DMS114 treated with DMSO at 0.1 percent for 48 hours (cell line): ENCODE data around the gene LRBA.

Experiments used
- DNase-seq: peaks from one replicate; lab custom pipeline; 2025; ENCODE audit not compliant: unreplicated experiment; lab: John Stamatoyannopoulos, UW

Gene LRBA

GRCh38 chr4:150382028-150382427, 633.1 kb downstream of the LRBA start:
- DNase-seq = no peak

DNA sequence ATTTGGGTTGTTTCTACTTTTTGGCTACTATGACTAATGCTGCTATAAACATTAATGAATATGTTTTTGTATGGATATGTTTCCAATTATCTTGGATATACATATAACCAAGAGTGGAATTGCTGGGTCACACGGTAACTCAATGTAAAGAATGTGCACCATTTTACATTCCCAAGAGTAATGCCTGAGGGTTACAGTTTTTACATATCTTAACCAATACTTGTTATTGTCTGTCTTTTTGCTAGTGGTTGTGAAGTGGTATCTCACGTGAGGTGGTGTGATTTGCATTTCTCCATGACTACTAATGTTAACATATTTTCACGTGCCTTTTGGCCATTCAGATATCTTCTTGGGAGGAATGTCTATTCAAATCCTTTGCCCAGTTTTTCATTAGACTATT, 633.5 kb downstream of the LRBA start:
- DNase-seq = peak; percentile 30

- DNase-seq = no peak
Measured at GRCh38 chr4:150381036-150381435, 634.0 kb downstream of the LRBA start.

- DNase-seq = no peak
Measured at GRCh38 chr4:150379454-150379853, 635.6 kb downstream of the LRBA start.

- no peak for DNase-seq
Measured at GRCh38 chr4:150375025-150375424, 640.1 kb downstream of the LRBA start.

DNA sequence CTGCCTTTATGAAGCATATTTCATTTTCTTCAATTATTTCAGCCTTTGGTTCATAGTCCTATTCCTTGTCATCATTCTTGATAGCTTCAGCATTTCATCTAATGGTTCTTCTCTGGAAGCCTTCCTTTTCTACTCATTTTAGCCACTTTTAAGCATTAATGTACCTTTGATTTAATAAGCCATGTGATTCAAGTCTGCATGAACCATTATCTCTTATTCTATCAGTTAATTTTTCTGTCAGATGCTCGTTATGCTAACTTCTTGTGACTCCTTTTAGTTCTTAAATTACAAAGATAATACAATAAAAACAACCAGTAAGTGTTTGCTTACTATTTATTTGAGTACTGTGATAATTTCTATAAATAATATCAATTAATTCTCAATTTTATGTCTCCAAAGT, 643.2 kb downstream of the LRBA start:
- DNase-seq = no peak

GRCh38 chr4:150369434-150370380, 645.4 kb downstream of the LRBA start:
- no peak for DNase-seq

- DNase-seq = peak; percentile 13
Measured at GRCh38 chr4:150368667-150369066, 646.4 kb downstream of the LRBA start.

GRCh38 chr4:150367326-150367725, 647.8 kb downstream of the LRBA start:
- no peak for DNase-seq

- peak; percentile 56 for DNase-seq
Measured at GRCh38 chr4:150366487-150366999, 648.5 kb downstream of the LRBA start.

DNA sequence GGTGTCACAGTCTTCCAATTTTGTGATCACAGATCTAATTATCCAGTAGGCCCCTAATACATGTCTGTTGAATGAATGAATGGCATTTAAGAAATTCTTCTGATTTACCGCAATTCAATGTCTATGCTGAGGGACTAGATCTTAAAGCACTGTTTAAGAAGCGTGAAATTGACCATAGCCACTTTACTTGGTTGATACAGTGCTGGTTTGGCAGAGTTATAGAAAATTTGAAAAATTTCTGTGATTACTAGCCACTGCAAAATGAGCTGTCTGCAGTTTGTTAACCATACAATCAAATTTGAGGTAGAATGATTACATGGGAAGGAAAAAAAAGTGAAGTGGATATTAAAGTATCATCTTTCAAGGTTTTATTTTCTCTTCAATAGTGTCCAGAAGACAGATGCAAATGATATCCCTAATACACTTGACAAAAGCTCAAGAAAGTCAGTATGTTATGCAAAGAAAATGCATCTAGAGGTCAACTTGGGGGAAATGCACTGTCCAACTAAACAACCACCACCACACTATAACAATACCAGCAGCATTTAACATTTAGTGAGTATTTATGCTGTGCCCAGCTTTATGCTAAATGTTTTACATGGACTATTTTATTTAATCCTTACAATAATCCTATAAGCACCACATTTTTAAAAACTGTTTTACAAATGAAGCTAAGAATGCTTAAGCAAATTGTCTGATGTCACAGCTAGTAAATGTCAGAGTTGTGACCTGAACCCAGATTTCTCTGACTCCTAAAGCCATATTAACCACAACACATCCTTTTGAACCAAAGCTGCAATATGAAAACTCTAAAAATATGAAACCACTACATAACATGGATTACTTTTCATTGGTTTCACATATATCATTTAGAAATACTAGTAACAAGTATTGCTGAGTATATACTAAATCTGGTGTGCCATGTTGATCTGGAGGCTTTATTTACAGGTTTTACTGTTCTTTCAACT, 651.1 kb downstream of the LRBA start:
- peak; percentile 20 for DNase-seq

GRCh38 chr4:150358691-150359090, 656.4 kb downstream of the LRBA start:
- DNase-seq = no peak

DNA sequence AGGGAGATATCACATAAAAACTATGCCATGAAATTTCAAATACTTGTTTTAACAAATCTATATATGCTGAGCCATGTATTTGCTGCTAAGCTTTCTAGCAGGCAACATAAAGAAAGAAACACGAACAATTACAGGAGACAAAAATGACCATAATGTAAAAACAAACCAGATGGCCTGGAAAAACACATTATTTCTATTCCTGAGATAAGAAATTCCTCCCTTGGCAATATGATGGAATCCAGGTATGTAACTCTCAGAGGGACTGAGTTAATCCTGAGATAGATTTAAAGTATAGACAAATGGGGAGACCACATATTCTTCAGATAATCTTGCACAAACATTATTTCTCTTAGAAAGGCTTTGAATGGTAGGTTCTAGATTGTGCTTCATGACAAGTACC, 657.3 kb downstream of the LRBA start:
- no peak for DNase-seq

DNA sequence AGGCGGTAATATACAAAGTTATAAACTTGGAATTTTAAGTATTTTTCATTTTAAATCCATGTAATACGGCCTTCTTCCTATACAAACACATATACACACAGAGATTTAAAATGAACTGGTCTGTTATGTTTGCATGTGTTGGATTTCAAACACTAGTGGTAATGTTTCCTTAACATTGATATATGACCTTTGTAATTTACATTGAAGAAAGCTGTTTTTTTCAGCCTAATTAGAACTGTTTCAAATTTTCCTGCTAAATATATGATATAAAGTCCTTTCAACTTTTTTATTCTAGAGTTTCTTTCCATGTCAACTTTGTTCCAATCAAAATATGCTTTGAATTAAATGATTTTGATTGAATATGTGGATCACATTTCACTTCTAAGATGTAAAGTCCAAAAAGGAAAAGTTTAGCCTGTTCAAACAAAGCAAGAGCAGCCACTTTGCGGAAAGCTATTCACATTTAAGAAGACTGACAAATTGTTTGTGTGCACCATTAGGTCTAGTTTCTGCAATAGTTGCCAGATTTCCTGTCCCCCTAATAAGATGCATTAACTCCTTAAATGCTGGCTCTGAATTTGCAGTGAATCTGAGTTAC, 659.1 kb downstream of the LRBA start:
- peak; percentile 49 for DNase-seq

GRCh38 chr4:150355418-150355817, 659.7 kb downstream of the LRBA start:
- DNase-seq = no peak

DNA sequence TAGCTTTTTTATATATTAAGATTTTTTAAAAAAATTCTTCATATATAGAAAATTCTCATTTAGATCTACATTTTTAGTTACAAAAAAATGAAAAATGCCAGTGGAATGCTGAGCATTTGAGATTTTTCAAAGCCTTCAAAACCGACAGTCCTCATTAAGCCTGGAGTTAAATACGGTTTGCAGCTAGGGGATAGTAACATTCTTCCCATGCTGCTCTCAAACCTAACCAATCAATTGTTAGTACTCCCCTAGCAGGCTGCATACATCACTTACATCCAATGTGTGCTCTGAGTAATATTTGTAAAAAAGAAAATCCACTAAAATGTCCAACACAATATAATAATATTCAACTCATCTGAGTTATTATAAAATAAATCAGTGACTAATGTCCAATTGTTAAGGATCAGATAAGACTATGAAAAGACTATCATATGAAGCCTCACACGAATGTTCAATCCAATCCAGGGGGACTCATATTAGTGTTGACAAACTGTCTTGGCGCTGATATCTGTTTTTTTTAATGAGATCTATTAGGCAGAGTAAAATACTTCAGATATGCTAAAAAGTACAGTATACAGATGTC, 660.8 kb downstream of the LRBA start:
- DNase-seq = peak; percentile 57

GRCh38 chr4:150348079-150348478, 667.0 kb downstream of the LRBA start:
- no peak for DNase-seq

DNA sequence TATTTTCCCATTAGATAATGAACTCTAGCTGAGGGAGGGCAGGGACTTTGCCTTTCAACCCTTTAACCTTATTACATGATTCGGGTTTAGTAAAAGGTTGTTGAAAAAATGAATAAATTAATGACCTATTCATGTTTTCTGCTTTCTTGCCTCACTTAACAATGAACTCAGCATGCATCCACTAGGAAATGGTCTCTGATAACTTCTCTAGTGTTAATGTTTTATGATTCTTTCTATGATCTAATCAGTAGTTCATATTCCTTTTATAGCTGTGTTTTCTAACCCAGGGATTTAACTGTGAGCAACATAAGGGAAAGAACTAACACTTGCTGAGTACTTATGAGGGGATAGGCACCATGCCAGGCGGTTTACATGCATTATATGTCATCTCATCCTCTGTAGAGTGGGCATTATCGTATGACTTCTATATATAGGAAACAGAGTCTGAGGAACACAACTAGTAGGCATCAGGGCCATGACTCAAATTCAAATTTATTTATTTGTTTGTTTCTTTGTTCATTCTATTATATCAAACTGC, 669.8 kb downstream of the LRBA start:
- no peak for DNase-seq

GRCh38 chr4:150343796-150344195, 671.3 kb downstream of the LRBA start:
- no peak for DNase-seq

DNA sequence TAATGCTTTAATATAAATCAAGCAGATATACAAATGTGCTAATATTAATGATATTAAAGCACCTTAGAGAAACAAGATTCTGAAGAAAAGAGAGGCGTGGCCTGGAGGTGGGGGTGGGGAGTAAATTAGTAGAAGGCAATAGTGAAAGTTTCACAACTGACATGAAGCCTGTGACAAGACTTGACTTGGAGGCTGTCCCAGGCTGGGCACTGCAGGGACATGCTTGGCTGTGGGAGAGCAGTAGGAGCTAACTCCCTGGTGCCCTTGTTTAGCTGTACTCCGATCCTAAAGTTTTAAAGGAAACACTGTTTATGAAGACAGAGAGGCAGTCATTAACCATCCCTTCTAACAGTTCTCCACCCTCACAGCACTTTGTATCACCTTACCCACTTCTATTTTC, 672.1 kb downstream of the LRBA start:
- no peak for DNase-seq
